Fibroblast of mammary gland (primary cell): Measurements from ENCODE around the gene ADGRD2.

ENCODE experiments used
- DNase-seq: peaks from one replicate; pipeline ENCODE4 v3.0.0-alpha.2; 2010; ENCODE audit warnings: low read depth
- H3K4me3 ChIP-seq: 2 replicates; pipeline ENCODE4 v1.5.1; 2011; ENCODE audit warnings: low read depth, mild to moderate bottlenecking, low read length, moderate library complexity; ENCODE audit not compliant: control insufficient read depth
- TF ChIP-seq, protein P1 (sequence below): conservative IDR thresholded peaks from 2 replicates; pipeline ENCODE4 v1.5.1; 2011; ENCODE audit warnings: low read depth, low read length, inconsistent platforms; ENCODE audit not compliant: control insufficient read depth, insufficient read depth

ADGRD2 gene

DNA sequence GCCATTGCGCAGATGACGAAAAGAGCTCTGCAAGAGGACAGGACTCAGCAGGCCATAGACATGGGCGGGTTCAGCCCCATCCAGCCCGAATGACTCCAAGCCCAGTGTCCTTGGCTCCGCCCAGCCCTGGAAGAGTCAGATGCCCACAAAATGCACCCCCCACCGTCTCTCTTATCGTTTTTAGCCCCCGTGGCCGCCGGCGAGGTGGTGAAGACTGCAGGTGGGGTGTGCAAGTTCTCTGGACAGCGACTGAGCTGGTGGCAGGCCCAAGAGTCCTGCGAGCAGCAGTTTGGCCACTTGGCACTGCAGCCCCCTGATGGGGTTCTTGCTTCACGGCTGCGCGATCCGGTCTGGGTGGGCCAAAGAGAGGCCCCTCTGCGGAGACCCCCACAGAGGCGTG, 2.1 kb downstream of the ADGRD2 start:
- TF ChIP-seq, protein P1, sequence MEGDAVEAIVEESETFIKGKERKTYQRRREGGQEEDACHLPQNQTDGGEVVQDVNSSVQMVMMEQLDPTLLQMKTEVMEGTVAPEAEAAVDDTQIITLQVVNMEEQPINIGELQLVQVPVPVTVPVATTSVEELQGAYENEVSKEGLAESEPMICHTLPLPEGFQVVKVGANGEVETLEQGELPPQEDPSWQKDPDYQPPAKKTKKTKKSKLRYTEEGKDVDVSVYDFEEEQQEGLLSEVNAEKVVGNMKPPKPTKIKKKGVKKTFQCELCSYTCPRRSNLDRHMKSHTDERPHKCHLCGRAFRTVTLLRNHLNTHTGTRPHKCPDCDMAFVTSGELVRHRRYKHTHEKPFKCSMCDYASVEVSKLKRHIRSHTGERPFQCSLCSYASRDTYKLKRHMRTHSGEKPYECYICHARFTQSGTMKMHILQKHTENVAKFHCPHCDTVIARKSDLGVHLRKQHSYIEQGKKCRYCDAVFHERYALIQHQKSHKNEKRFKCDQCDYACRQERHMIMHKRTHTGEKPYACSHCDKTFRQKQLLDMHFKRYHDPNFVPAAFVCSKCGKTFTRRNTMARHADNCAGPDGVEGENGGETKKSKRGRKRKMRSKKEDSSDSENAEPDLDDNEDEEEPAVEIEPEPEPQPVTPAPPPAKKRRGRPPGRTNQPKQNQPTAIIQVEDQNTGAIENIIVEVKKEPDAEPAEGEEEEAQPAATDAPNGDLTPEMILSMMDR = no peak
- no peak overlapping the region for H3K4me3 ChIP-seq
- no peak for DNase-seq

DNA sequence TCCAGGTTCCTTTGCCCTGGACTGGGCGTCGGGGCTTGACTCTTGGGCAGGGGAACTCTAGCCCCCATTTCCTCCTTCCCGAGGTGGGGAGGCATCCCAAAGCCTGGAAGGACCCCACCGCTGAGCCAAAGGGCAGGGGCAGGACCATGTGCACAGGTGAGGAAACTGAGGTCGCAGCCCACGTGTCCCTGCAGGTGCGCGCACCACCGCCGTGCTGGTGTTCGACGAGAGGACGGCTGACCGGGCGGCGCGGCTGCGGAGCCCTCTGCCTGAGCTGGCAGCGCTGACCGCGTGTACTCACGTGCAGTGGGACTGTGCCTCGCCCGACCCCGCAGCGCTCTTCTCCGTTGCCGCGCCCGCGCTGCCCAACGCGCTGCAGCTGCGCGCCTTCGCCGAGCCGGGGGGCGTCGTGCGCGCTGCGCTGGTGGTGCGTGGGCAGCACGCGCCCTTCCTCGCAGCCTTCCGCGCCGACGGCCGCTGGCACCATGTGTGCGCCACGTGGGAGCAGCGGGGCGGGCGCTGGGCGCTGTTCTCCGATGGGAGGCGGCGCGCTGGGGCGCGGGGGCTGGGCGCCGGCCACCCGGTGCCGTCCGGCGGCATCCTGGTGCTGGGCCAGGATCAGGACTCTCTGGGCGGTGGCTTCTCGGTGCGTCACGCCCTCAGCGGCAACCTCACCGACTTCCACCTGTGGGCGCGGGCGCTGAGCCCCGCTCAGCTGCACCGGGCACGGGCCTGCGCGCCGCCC, 2.8 kb downstream of the ADGRD2 start:
- H3K4me3 ChIP-seq = no peak overlapping the region
- DNase-seq = no peak
- TF ChIP-seq, protein P1 = no peak

DNA sequence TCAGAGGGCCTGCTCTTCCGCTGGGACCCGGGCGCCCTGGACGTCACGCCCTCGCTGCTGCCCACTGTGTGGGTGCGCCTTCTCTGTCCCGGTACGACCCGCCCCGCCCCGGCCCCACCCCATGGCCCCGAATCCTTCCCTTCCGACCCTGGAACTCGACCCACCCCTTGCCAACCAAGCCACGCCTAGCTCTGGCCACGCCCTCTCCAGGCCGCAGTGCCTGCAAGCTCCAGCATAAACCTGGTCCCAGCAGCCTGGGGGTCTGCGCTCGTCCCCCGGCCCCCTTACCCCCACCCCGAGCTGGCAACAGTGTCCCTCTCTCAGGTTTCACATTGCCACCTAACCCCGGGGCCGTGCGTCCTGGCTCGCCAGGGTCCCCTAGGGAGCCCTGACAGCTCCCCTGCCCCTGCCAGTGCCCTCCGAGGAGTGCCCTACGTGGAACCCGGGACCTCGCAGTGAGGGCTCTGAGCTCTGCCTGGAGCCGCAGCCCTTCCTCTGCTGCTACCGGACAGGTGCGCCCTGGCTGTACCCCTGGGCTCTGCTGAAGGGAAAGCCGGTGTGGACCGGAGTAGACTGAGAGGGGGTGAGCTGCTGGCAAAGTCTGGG, 3.4 kb downstream of the ADGRD2 start:
- H3K4me3 ChIP-seq = no peak overlapping the region
- DNase-seq = no peak
- TF ChIP-seq, protein P1 = no peak

DNA sequence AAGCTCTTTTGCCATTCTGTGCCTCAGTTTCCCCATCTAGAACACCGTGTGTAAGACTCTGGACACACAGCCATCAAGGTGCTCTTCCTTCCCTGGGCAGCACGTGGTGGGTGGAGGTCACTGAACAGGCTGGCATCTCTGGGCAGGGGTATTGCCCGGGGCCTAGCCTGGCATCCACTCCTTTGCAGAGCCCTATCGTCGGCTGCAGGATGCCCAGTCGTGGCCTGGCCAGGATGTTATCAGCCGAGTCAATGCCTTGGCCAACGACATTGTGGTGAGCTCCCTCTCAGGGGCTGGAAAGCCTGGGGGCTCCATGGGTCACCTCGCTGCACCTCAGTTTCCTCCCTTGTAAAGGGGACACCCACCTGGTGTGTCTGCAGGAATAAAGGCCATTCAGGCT, 4.0 kb downstream of the ADGRD2 start:
- TF ChIP-seq, protein P1 = no peak
- no peak for DNase-seq
- no peak overlapping the region for H3K4me3 ChIP-seq

DNA sequence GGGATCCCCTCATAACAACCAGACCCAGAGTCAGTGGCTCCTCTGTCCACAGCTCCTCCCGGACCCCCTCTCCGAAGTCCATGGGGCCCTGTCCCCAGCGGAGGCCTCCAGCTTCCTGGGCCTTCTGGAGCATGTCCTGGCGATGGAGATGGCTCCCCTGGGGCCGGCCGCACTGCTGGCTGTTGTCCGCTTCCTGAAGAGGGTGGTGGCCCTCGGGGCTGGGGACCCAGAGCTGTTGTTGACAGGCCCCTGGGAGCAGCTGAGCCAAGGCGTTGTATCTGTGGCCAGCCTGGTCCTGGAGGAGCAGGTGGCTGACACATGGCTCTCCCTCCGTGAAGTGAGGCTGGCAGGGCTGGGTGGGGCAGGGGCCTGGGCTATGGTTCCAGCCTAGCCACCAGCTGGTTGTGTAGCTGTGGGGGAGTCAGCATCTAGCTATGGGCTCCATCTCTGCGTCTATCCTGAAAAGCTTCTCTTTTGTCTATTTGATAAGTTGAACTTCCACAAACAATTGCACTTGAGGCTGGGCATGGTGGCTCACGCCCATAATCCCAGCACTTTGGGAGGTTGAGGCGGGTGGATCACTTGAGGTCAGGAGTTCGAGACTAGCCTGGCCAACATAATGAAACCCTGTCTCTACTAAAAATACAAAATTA, 4.7 kb downstream of the ADGRD2 start:
- no peak overlapping the region for H3K4me3 ChIP-seq
- DNase-seq = no peak
- TF ChIP-seq, protein P1 = no peak

DNA sequence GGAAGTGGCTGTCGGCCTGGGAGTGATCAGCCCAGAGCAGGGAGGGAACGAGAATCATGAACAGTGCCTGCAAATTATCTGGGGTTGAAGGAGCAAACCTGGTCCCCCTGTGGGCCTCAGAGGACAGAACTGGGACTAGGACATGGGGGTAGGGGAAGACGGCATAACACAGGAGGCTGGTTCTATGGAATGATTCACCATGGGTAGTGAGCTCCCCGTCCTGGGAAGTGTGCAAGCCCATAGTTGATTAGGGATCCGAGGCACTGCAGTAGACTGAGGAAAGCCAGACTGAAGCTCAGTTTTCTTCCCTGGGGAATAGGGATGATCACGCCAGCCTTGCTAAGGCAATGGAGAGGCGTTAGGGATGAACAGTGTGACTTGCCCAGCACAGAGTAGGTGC, 5.6 kb downstream of the ADGRD2 start:
- TF ChIP-seq, protein P1 = no peak
- H3K4me3 ChIP-seq = no peak overlapping the region
- DNase-seq = no peak
